ENCODE data around the gene CCDC40.
"Not testable (repeated sequence)": the region's sequence is repeated elsewhere in the genome, so short reads cannot be mapped to it uniquely, and the experiment has no call there.

The CCDC40 gene

GRCh38 chr17:80083136-80083661 is 46.8 kb downstream of the CCDC40 start:
- no peak for DNase-seq (ENCODE audit: low spot score)
- no peaks in the 10 kb centered on the region for H3K9me3 Mint-ChIP-seq
- no peaks in the 10 kb centered on the region for H3K36me3 Mint-ChIP-seq (ENCODE audit: low read depth)
- peak overlapping the region; percentile 52 for H3K27ac Mint-ChIP-seq
- peaks cover 2% of the 10 kb centered on the region for H3K27me3 Mint-ChIP-seq (ENCODE audit: low read depth)
- peaks cover 5% of the 10 kb centered on the region for H3K4me1 Mint-ChIP-seq (ENCODE audit: low read depth)
- H3K4me3 Mint-ChIP-seq: no peak overlapping the region

- Mint-ChIP-seq H3K36me3 (ENCODE audit: low read depth) (no peaks in the 10 kb centered on the region), H3K27me3 (ENCODE audit: low read depth) (peaks cover 2% of the 10 kb centered on the region), H3K9me3 (no peaks in the 10 kb centered on the region), H3K27ac (no peak overlapping the region), H3K4me1 (ENCODE audit: low read depth) (peaks cover 5% of the 10 kb centered on the region), H3K4me3 (no peak overlapping the region)
- no peak for DNase-seq (ENCODE audit: low spot score)
Observed at GRCh38 chr17:80084773-80085172, 48.3 kb downstream of the CCDC40 start.

GRCh38 chr17:80086081-80086480 is 49.6 kb downstream of the CCDC40 start:
- H3K9me3 Mint-ChIP-seq: no peaks in the 10 kb centered on the region
- no peak overlapping the region for H3K27ac Mint-ChIP-seq
- H3K4me3 Mint-ChIP-seq: no peak overlapping the region
- peaks cover 2% of the 10 kb centered on the region for H3K27me3 Mint-ChIP-seq (ENCODE audit: low read depth)
- H3K4me1 Mint-ChIP-seq (ENCODE audit: low read depth): peaks cover 5% of the 10 kb centered on the region
- DNase-seq (ENCODE audit: low spot score): no peak
- H3K36me3 Mint-ChIP-seq (ENCODE audit: low read depth): no peaks in the 10 kb centered on the region

- Mint-ChIP-seq H3K36me3 (ENCODE audit: low read depth) (no peaks in the 10 kb centered on the region), H3K9me3 (no peaks in the 10 kb centered on the region), H3K4me3 (no peak overlapping the region), H3K27ac (no peak overlapping the region), H3K4me1 (ENCODE audit: low read depth) (peaks cover 5% of the 10 kb centered on the region), H3K27me3 (ENCODE audit: low read depth) (peaks cover 2% of the 10 kb centered on the region)
- DNase-seq (ENCODE audit: low spot score): no peak
Observed at GRCh38 chr17:80086616-80087015, 50.2 kb downstream of the CCDC40 start.

GRCh38 chr17:80087346-80088265 is 51.2 kb downstream of the CCDC40 start:
- Mint-ChIP-seq H3K27ac (no peak overlapping the region), H3K36me3 (ENCODE audit: low read depth) (no peaks in the 10 kb centered on the region), H3K4me3 (no peak overlapping the region), H3K27me3 (ENCODE audit: low read depth) (peaks cover 3% of the 10 kb centered on the region), H3K4me1 (ENCODE audit: low read depth) (peaks cover 3% of the 10 kb centered on the region), H3K9me3 (no peaks in the 10 kb centered on the region)
- DNase-seq (ENCODE audit: low spot score): no peak

- DNase-seq (ENCODE audit: low spot score): no peak
- no peaks in the 10 kb centered on the region for H3K9me3 Mint-ChIP-seq
- no peak overlapping the region for H3K27ac Mint-ChIP-seq
- no peaks in the 10 kb centered on the region for H3K4me1 Mint-ChIP-seq (ENCODE audit: low read depth)
- H3K4me3 Mint-ChIP-seq: no peak overlapping the region
- H3K36me3 Mint-ChIP-seq (ENCODE audit: low read depth): no peaks in the 10 kb centered on the region
- peaks cover 2% of the 10 kb centered on the region for H3K27me3 Mint-ChIP-seq (ENCODE audit: low read depth)
Observed at GRCh38 chr17:80089762-80090161, 53.3 kb downstream of the CCDC40 start.

GRCh38 chr17:80090164-80090563 is 53.7 kb downstream of the CCDC40 start:
- H3K9me3 Mint-ChIP-seq; H3K4me3 Mint-ChIP-seq; DNase-seq (ENCODE audit: low spot score); H3K36me3 Mint-ChIP-seq (ENCODE audit: low read depth); H3K27ac Mint-ChIP-seq; H3K4me1 Mint-ChIP-seq (ENCODE audit: low read depth); H3K27me3 Mint-ChIP-seq (ENCODE audit: low read depth): not testable (repeated sequence)

- H3K27me3 Mint-ChIP-seq (ENCODE audit: low read depth): peaks cover 2% of the 10 kb centered on the region
- no peak for DNase-seq (ENCODE audit: low spot score)
- H3K36me3 Mint-ChIP-seq (ENCODE audit: low read depth): no peaks in the 10 kb centered on the region
- H3K4me1 Mint-ChIP-seq (ENCODE audit: low read depth): no peaks in the 10 kb centered on the region
- H3K4me3 Mint-ChIP-seq: no peak overlapping the region
- no peak overlapping the region for H3K27ac Mint-ChIP-seq
- H3K9me3 Mint-ChIP-seq: no peaks in the 10 kb centered on the region
Observed at GRCh38 chr17:80091376-80091775, 54.9 kb downstream of the CCDC40 start.

GRCh38 chr17:80092959-80093358 is 56.5 kb downstream of the CCDC40 start:
- no peaks in the 10 kb centered on the region for H3K36me3 Mint-ChIP-seq (ENCODE audit: low read depth)
- H3K27me3 Mint-ChIP-seq (ENCODE audit: low read depth): peaks cover 5% of the 10 kb centered on the region
- DNase-seq (ENCODE audit: low spot score): no peak
- H3K4me1 Mint-ChIP-seq (ENCODE audit: low read depth): no peaks in the 10 kb centered on the region
- H3K4me3 Mint-ChIP-seq: no peak overlapping the region
- no peaks in the 10 kb centered on the region for H3K9me3 Mint-ChIP-seq
- no peak overlapping the region for H3K27ac Mint-ChIP-seq

GRCh38 chr17:80095038-80095843 is 58.8 kb downstream of the CCDC40 start:
- no peaks in the 10 kb centered on the region for H3K9me3 Mint-ChIP-seq
- H3K4me1 Mint-ChIP-seq (ENCODE audit: low read depth): peaks cover 2% of the 10 kb centered on the region
- DNase-seq (ENCODE audit: low spot score): no peak
- H3K36me3 Mint-ChIP-seq (ENCODE audit: low read depth): no peaks in the 10 kb centered on the region
- H3K27me3 Mint-ChIP-seq (ENCODE audit: low read depth): peaks cover 5% of the 10 kb centered on the region
- no peak overlapping the region for H3K4me3 Mint-ChIP-seq
- no peak overlapping the region for H3K27ac Mint-ChIP-seq

GRCh38 chr17:80095844-80096475 is 59.5 kb downstream of the CCDC40 start:
- no peak overlapping the region for H3K27ac Mint-ChIP-seq

GRCh38 chr17:80096561-80097021 is 60.1 kb downstream of the CCDC40 start:
- Mint-ChIP-seq H3K27ac (no peak overlapping the region), H3K9me3 (no peaks in the 10 kb centered on the region), H3K36me3 (ENCODE audit: low read depth) (no peaks in the 10 kb centered on the region), H3K27me3 (ENCODE audit: low read depth) (peaks cover 5% of the 10 kb centered on the region), H3K4me1 (ENCODE audit: low read depth) (peaks cover 10% of the 10 kb centered on the region), H3K4me3 (no peak overlapping the region)
- no peak for DNase-seq (ENCODE audit: low spot score)

More at GRCh38 chr17:80095844-80096475, 59.5 kb downstream of the CCDC40 start:
- Mint-ChIP-seq H3K4me1 (ENCODE audit: low read depth) (peaks cover 9% of the 10 kb centered on the region), H3K36me3 (ENCODE audit: low read depth) (no peaks in the 10 kb centered on the region), H3K27me3 (ENCODE audit: low read depth) (peaks cover 5% of the 10 kb centered on the region), H3K9me3 (no peaks in the 10 kb centered on the region), H3K4me3 (no peak overlapping the region)
- DNase-seq (ENCODE audit: low spot score): no peak

GRCh38 chr17:80097127-80097621 is 60.7 kb downstream of the CCDC40 start:
- DNase-seq (ENCODE audit: low spot score): no peak
- Mint-ChIP-seq H3K4me3 (no peak overlapping the region), H3K4me1 (ENCODE audit: low read depth) (peaks cover 13% of the 10 kb centered on the region), H3K9me3 (no peaks in the 10 kb centered on the region), H3K36me3 (ENCODE audit: low read depth) (no peaks in the 10 kb centered on the region), H3K27me3 (ENCODE audit: low read depth) (peaks cover 5% of the 10 kb centered on the region), H3K27ac (no peak overlapping the region)

Data from T-helper 2 cell treated with Interferon-gamma antibody and Interleukin-4, amounts not matched to agents 5 μg/mL and 100 μg/mL, for 36 hours (primary cell).